GM12878 (cell line): ENCODE results near the gene BTBD6. TPM values are rescaled to one million over a fixed set of nuclear protein-coding genes. Genes with fewer than 3 reads are reported as not detected.

Experiments used
- ATAC-seq: fragments of 200-7000 bp; cut with Tn5 transposase; 3 replicates; pipeline ENCODE4 v1.9.1; 2020; ENCODE audit warnings: mild to moderate bottlenecking, moderate library complexity
- BruUV-seq: library from RNA; stranded (reverse); fragments of 400-500 nt; replicated peaks from 2 replicates; lab custom pipeline; 2021; lab: Mats Ljungman, UMichigan
- CTCF ChIA-PET: fragments of 300-600 bp; sonication (Branson Sonifier 250); formaldehyde crosslinking; extraction: SDS; loops from one replicate; lab custom pipeline; 2021; ENCODE audit warnings: inconsistent platforms; lab: Yijun Ruan, JAX
- POLR2A ChIA-PET: fragments of 350-600 bp; formaldehyde crosslinking; extraction: SDS; loops from one replicate; lab custom pipeline; 2021; ENCODE audit warnings: inconsistent platforms; lab: Charles Lee
- RAD21 ChIA-PET: fragments of 300-600 bp; sonication (Branson Sonifier 250); formaldehyde crosslinking; loops from one replicate; lab custom pipeline; 2023; ENCODE audit warnings: antibody characterized with exemption; ENCODE audit not compliant: unreplicated experiment; lab: Charles Lee
- SMC1A ChIA-PET: fragments of 300-600 bp; sonication (Branson Sonifier 250); formaldehyde crosslinking; loops from one replicate; lab custom pipeline; 2023; ENCODE audit not compliant: unreplicated experiment, uncharacterized antibody; lab: Charles Lee
- DNase-seq: peaks from one replicate; pipeline ENCODE4 v3.0.0-alpha.2; 2011; ENCODE audit warnings: low read depth, low spot score
- FAIRE-seq: peaks from 3 replicates; lab custom pipeline; 2011; peaks lifted over from hg19 to GRCh38; lab: Jason Lieb, UNC
- H2AFZ ChIP-seq: 2 replicates; pipeline ENCODE4 v1.6.0; 2011; ENCODE audit warnings: low read depth, low read length, control low read depth; ENCODE audit not compliant: control insufficient read depth
- H3K27ac ChIP-seq: 2 replicates; pipeline ENCODE4 v1.5.1; 2011; ENCODE audit warnings: control low read depth; ENCODE audit not compliant: control insufficient read depth, insufficient read depth
- H3K27me3 ChIP-seq, 2 experiments: replicated peaks in 1 of 2; 2 replicates each; pipeline versions ENCODE4 v1.6.0 to v1.6.1; 2011; ENCODE audit warnings: low read length in 1 of 2; ENCODE audit not compliant: control insufficient read depth in 2 of 2, insufficient read depth in 2 of 2
- H3K36me3 ChIP-seq, 2 experiments: 2 replicates each; pipeline ENCODE4 v1.5.1; 2011; ENCODE audit warnings: low read length in 1 of 2; ENCODE audit not compliant: control insufficient read depth in 2 of 2, insufficient read depth in 2 of 2
- H3K4me1 ChIP-seq: 2 replicates; pipeline ENCODE4 v1.6.1; 2011; ENCODE audit warnings: mild to moderate bottlenecking, low read length, moderate library complexity, mixed read lengths; ENCODE audit not compliant: control insufficient read depth, insufficient read depth
- H3K4me2 ChIP-seq: 2 replicates; pipeline ENCODE4 v1.6.0; 2011; ENCODE audit warnings: control low read depth; ENCODE audit not compliant: control insufficient read depth, insufficient read depth
- H3K4me3 ChIP-seq: fragments of 200-600 bp; sonication (generic); 2 replicates; pipeline ENCODE4 v1.5.1; 2016
- H3K79me2 ChIP-seq: 2 replicates; pipeline ENCODE4 v1.6.0; 2011; ENCODE audit warnings: low read length; ENCODE audit not compliant: control insufficient read depth, insufficient read depth
- H3K9ac ChIP-seq: 2 replicates; pipeline ENCODE4 v1.8.0; 2011; ENCODE audit warnings: low read length, control low read depth, mixed read lengths; ENCODE audit not compliant: control insufficient read depth, insufficient read depth
- H3K9me3 ChIP-seq: replicated peaks from 3 replicates; pipeline ENCODE4 v1.5.1; 2011; ENCODE audit warnings: mild to moderate bottlenecking, low read length; ENCODE audit not compliant: control insufficient read depth, insufficient read depth
- H4K20me1 ChIP-seq: 2 replicates; pipeline ENCODE4 v1.6.0; 2011; ENCODE audit not compliant: control insufficient read depth, insufficient read depth
- BACH1 ChIP-seq: fragments of 450-650 bp; IDR thresholded peaks from 2 replicates; pipeline ENCODE4 v1.6.1; 2017; ENCODE audit warnings: mild to moderate bottlenecking, borderline replicate concordance
- RUNX3 ChIP-seq: IDR thresholded peaks from 2 replicates; pipeline ENCODE4 v1.6.1; 2012; ENCODE audit warnings: low read length, inconsistent platforms
- SMAD1 ChIP-seq: fragments of 450-650 bp; IDR thresholded peaks from 2 replicates; pipeline ENCODE4 v1.6.1; 2018; ENCODE audit warnings: mild to moderate bottlenecking, low read depth; ENCODE audit not compliant: partially characterized antibody
- YY1 ChIP-seq: IDR thresholded peaks from 2 replicates; pipeline ENCODE4 v1.6.1; 2011; ENCODE audit warnings: low read depth, mild to moderate bottlenecking, low read length
- WGBS: methylation state at CpG from one replicate; pipeline ENCODE4 v1.1.6; 2016; ENCODE audit warnings: low lambda C conversion rate; ENCODE audit not compliant: insufficient replicate concordance, insufficient coverage; ENCODE audit errors: missing lambda C conversion rate; 5-methylcytosine and 5-hydroxymethylcytosine counted together
- in situ Hi-C: fragments of 300-500 bp; cut with MboI; formaldehyde crosslinking; loops from 9 replicates; pipeline ENCODE4 v1.14.3; 2018; ENCODE audit warnings: mixed read lengths
- intact Hi-C: fragments of 100-400 bp; cut with micrococcal nuclease; formaldehyde crosslinking; loops from one replicate; pipeline ENCODE4 v1.14.2; 2022; ENCODE audit not compliant: unreplicated experiment
- polyA plus RNA-seq, 11 experiments: library from polyadenylated mRNA; depleted of rRNA in 4 of 11; unstranded in 6 of 11; stranded (reverse) in 5 of 11; fragments of >200 nt; fragmentation: Nextera tagmentation in 4 of 11; fragmentation: Illumina TruSeq in 1 of 11; extraction: Ambion mirVana in 4 of 11; extraction: Trizol in 1 of 11; gene quantifications; 1 replicate in 1 of 11; 2 replicates in 10 of 11; pipeline versions ENCODE4 v1.2.1 to v1.2.3, GENCODE V29; 2011 to 2016; ENCODE audit warnings: inconsistent platforms in 2 of 11, missing spikeins in 2 of 11, low read depth in 1 of 11
- total RNA-seq, 4 experiments: library from RNA; depleted of rRNA in 3 of 4; stranded (reverse); fragments of >200 nt in 3 of 4; fragmentation: Illumina TruSeq in 1 of 4; extraction: Trizol in 1 of 4; gene quantifications; 2 replicates each; pipeline versions ENCODE4 v1.2.1 to v1.2.3, GENCODE V29; 2013 to 2021
- TF ChIP-seq, protein P1 (sequence below): IDR thresholded peaks from 2 replicates; pipeline ENCODE4 v1.6.1; 2012; ENCODE audit warnings: low read depth, low read length, improper control_type of control experiment
- TF ChIP-seq, protein P2 (sequence below): fragments of 450-650 bp; IDR thresholded peaks from 2 replicates; pipeline ENCODE4 v1.6.1; 2018; ENCODE audit warnings: borderline replicate concordance, mild to moderate bottlenecking; ENCODE audit not compliant: partially characterized antibody
- TF ChIP-seq, protein P3 (sequence below): fragments of 450-650 bp; IDR thresholded peaks from 2 replicates; pipeline ENCODE4 v1.6.1; 2016; ENCODE audit warnings: mild to moderate bottlenecking
- TF ChIP-seq, protein P4 (sequence below): fragments of 450-650 bp; IDR thresholded peaks from 2 replicates; pipeline ENCODE4 v1.6.1; 2017; ENCODE audit warnings: mild to moderate bottlenecking, low read depth, inconsistent platforms; ENCODE audit not compliant: poor library complexity, severe bottlenecking

Gene BTBD6
- total and polyA plus RNA-seq, 10 of the 15 experiments (the other 5 are each of a cell fraction or from before 2014, with no cell fraction given), result 1.4 to 36.5 (median 15.8) TPM

DNA sequence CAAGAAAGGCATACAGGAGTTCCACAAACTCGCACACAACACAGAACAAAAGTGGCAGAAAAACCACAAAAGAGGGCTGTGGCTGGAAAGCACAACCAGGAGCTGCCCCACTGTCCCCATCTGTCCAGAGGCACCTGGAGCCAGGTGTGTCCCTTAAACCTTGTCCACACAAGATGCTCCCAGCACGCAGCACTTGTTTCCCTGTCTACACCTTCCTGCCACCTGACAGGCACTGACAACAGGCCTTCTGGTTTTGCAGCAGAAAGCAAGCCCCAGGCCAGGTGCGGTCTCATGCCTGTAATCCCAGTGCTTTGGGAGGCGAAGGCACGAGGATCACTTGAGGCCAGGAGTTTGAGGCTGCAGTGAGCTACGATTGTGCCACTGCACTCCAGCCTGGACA lies 3.6 kb downstream of the BTBD6 start:
- H3K4me2 ChIP-seq, result no peak overlapping the region
- no peak overlapping the region for H3K4me3 ChIP-seq
- no TSS peak for BruUV-seq
- no peak overlapping the region for H2AFZ ChIP-seq
- 83% methylated on average over 6 of the region's 6 CpGs for WGBS
- no peak for TF ChIP-seq SMAD1
- no peak for TF ChIP-seq BACH1
- TF ChIP-seq, protein P1, sequence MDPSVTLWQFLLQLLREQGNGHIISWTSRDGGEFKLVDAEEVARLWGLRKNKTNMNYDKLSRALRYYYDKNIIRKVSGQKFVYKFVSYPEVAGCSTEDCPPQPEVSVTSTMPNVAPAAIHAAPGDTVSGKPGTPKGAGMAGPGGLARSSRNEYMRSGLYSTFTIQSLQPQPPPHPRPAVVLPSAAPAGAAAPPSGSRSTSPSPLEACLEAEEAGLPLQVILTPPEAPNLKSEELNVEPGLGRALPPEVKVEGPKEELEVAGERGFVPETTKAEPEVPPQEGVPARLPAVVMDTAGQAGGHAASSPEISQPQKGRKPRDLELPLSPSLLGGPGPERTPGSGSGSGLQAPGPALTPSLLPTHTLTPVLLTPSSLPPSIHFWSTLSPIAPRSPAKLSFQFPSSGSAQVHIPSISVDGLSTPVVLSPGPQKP, result no peak
- 0 out of 2 replicates have a peak, but pooled peaks have one; percentile 14 for TF ChIP-seq RUNX3
- TF ChIP-seq, protein P2, sequence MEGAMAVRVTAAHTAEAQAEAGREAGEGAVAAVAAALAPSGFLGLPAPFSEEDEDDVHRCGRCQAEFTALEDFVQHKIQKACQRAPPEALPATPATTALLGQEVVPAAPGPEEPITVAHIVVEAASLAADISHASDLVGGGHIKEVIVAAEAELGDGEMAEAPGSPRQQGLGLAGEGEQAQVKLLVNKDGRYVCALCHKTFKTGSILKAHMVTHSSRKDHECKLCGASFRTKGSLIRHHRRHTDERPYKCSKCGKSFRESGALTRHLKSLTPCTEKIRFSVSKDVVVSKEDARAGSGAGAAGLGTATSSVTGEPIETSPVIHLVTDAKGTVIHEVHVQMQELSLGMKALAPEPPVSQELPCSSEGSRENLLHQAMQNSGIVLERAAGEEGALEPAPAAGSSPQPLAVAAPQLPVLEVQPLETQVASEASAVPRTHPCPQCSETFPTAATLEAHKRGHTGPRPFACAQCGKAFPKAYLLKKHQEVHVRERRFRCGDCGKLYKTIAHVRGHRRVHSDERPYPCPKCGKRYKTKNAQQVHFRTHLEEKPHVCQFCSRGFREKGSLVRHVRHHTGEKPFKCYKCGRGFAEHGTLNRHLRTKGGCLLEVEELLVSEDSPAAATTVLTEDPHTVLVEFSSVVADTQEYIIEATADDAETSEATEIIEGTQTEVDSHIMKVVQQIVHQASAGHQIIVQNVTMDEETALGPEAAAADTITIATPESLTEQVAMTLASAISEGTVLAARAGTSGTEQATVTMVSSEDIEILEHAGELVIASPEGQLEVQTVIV, result no peak
- TF ChIP-seq, protein P3, sequence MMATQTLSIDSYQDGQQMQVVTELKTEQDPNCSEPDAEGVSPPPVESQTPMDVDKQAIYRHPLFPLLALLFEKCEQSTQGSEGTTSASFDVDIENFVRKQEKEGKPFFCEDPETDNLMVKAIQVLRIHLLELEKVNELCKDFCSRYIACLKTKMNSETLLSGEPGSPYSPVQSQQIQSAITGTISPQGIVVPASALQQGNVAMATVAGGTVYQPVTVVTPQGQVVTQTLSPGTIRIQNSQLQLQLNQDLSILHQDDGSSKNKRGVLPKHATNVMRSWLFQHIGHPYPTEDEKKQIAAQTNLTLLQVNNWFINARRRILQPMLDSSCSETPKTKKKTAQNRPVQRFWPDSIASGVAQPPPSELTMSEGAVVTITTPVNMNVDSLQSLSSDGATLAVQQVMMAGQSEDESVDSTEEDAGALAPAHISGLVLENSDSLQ, result no peak
- TF ChIP-seq, protein P4, sequence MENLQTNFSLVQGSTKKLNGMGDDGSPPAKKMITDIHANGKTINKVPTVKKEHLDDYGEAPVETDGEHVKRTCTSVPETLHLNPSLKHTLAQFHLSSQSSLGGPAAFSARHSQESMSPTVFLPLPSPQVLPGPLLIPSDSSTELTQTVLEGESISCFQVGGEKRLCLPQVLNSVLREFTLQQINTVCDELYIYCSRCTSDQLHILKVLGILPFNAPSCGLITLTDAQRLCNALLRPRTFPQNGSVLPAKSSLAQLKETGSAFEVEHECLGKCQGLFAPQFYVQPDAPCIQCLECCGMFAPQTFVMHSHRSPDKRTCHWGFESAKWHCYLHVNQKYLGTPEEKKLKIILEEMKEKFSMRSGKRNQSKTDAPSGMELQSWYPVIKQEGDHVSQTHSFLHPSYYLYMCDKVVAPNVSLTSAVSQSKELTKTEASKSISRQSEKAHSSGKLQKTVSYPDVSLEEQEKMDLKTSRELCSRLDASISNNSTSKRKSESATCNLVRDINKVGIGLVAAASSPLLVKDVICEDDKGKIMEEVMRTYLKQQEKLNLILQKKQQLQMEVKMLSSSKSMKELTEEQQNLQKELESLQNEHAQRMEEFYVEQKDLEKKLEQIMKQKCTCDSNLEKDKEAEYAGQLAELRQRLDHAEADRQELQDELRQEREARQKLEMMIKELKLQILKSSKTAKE, result no peak
- TF ChIP-seq YY1, result no peak
- TF ChIP-seq, all 136 proteins: peak for 1
- DNase-seq (no peak), ATAC-seq (no peak), FAIRE-seq (no peak)
- no peaks in the 10 kb centered on the region for H3K9me3 ChIP-seq
- no peaks in the 10 kb centered on the region; the same call in 1 of the 2 replicates for H4K20me1 ChIP-seq
- peaks cover 9 to 17% of the 10 kb centered on the region in 2 experiments; a peak in 3 of 4 replicates for H3K36me3 ChIP-seq
- CTCF ChIA-PET, result no interaction called here
- POLR2A ChIA-PET, result no interaction called here
- intact Hi-C loops, result no loop called here
- peaks cover 22% of the 10 kb centered on the region for H3K4me1 ChIP-seq
- H3K9ac ChIP-seq, result no peak overlapping the region
- H3K79me2 ChIP-seq, result peaks cover 6% of the 10 kb centered on the region; the same call in 1 of the 2 replicates
- in situ Hi-C loops, result no loop called here
- RAD21 ChIA-PET, result no interaction called here
- SMC1A ChIA-PET, result no interaction called here
- H3K27ac ChIP-seq, result no peak overlapping the region
- no peaks in the 10 kb centered on the region for H3K27me3 ChIP-seq
